B cell (primary cell): ENCODE results near the gene HDAC10.

ENCODE experiments used
- CTCF ChIP-seq: fragments of 200-600 bp; IDR thresholded peaks from one replicate; pipeline ENCODE4 v1.8.0; 2022; ENCODE audit warnings: antibody characterized with exemption, mild to moderate bottlenecking
- EZH2 ChIP-seq: IDR thresholded peaks from 2 replicates; pipeline ENCODE4 v1.6.1; 2012; ENCODE audit warnings: borderline replicate concordance, low read depth, mild to moderate bottlenecking, moderate library complexity, low read length; ENCODE audit not compliant: insufficient read depth, poor library complexity, severe bottlenecking

GRCh38 chr22:50218996-50219727 lies 31.9 kb downstream of the HDAC10 start:
- TF ChIP-seq CTCF, result no peak
- no peak for TF ChIP-seq EZH2
